Keratinocyte (primary cell): Measurements from ENCODE around the gene HERC3. TPM values are rescaled to one million over a fixed set of nuclear protein-coding genes. Genes with fewer than 3 reads are reported as not detected.

ENCODE experiments used
- DNase-seq: peaks from one replicate; pipeline ENCODE4 v3.0.0-alpha.2; 2011; ENCODE audit warnings: low read depth, missing footprints, low spot score
- FAIRE-seq: peaks from 2 replicates; lab custom pipeline; 2011; peaks lifted over from hg19 to GRCh38; lab: Jason Lieb, UNC
- H2AFZ ChIP-seq: 2 replicates; pipeline ENCODE4 v1.6.0; 2012; ENCODE audit warnings: low read length, control low read depth, inconsistent platforms; ENCODE audit not compliant: control insufficient read depth
- H3K27ac ChIP-seq: 2 replicates; pipeline ENCODE4 v1.5.1; 2011; ENCODE audit warnings: low read length; ENCODE audit not compliant: control insufficient read depth, insufficient read depth
- H3K27me3 ChIP-seq: 3 replicates; pipeline ENCODE4 v1.6.0; 2011; ENCODE audit warnings: low read length; ENCODE audit not compliant: control insufficient read depth, insufficient read depth; ENCODE audit errors: extremely low read depth
- H3K36me3 ChIP-seq, 2 experiments: 2 replicates in 1 of 2; 3 replicates in 1 of 2; pipeline ENCODE4 v1.5.1; 2011; ENCODE audit warnings: low read length in 2 of 2, mild to moderate bottlenecking in 1 of 2; ENCODE audit not compliant: control insufficient read depth in 2 of 2, insufficient read depth in 2 of 2; ENCODE audit errors: extremely low read depth in 1 of 2
- H3K4me1 ChIP-seq: 3 replicates; pipeline ENCODE4 v1.5.1; 2011; ENCODE audit warnings: low read length; ENCODE audit not compliant: control insufficient read depth, insufficient read depth; ENCODE audit errors: extremely low read depth
- H3K4me2 ChIP-seq: 3 replicates; pipeline ENCODE4 v1.6.0; 2011; ENCODE audit warnings: low read depth, low read length; ENCODE audit not compliant: control insufficient read depth, insufficient read depth; ENCODE audit errors: extremely low read depth
- H3K4me3 ChIP-seq, 3 experiments: fragments of 200-600 bp in 1 of 3; sonication (generic) in 1 of 3; 2 replicates in 2 of 3; 3 replicates in 1 of 3; pipeline ENCODE4 v1.5.1; 2011 to 2016; ENCODE audit warnings: low read length in 3 of 3, mild to moderate bottlenecking in 3 of 3, control low read depth in 2 of 3, inconsistent platforms in 1 of 3, low read depth in 1 of 3, mixed read lengths in 1 of 3, mixed run types in 1 of 3, moderate library complexity in 1 of 3; ENCODE audit not compliant: control insufficient read depth in 2 of 3, insufficient read depth in 2 of 3; ENCODE audit errors: extremely low read depth in 1 of 3
- H3K79me2 ChIP-seq: 2 replicates; pipeline ENCODE4 v1.6.0; 2012; ENCODE audit warnings: low read length; ENCODE audit not compliant: control insufficient read depth, insufficient read depth
- H3K9ac ChIP-seq: 3 replicates; pipeline ENCODE4 v1.6.0; 2011; ENCODE audit warnings: low read length; ENCODE audit not compliant: control insufficient read depth, insufficient read depth; ENCODE audit errors: extremely low read depth
- H3K9me1 ChIP-seq: 3 replicates; pipeline ENCODE4 v1.6.0; 2011; ENCODE audit warnings: low read length; ENCODE audit not compliant: control insufficient read depth, insufficient read depth; ENCODE audit errors: extremely low read depth
- H3K9me3 ChIP-seq: 2 replicates; pipeline ENCODE4 v1.5.1; 2012; ENCODE audit warnings: low read depth, low read length; ENCODE audit not compliant: control insufficient read depth
- H4K20me1 ChIP-seq: 3 replicates; pipeline ENCODE4 v1.6.0; 2011; ENCODE audit warnings: low read length; ENCODE audit not compliant: control insufficient read depth, insufficient read depth; ENCODE audit errors: extremely low read depth
- EZH2 ChIP-seq: IDR thresholded peaks from one replicate; pipeline ENCODE4 v1.6.1; 2012; ENCODE audit warnings: inconsistent platforms, mild to moderate bottlenecking, low read length, moderate library complexity
- dilution Hi-C: fragments of 300-500 bp; cut with MboI; formaldehyde crosslinking; loops from one replicate; pipeline ENCODE4 v1.7.0; 2020; ENCODE audit warnings: low sequenced_read_pairs; ENCODE audit not compliant: extremely low pct_ligation_motif_present
- polyA plus RNA-seq, 5 experiments: library from polyadenylated mRNA; depleted of rRNA in 3 of 5; stranded (reverse) in 3 of 5; stranded (forward) in 1 of 5; unstranded in 1 of 5; fragments of >200 nt; gene quantifications; 1 replicate in 1 of 5; 2 replicates in 3 of 5; 3 replicates in 1 of 5; pipeline versions ENCODE4 v1.2.1 to v1.2.3, GENCODE V29; 2011 to 2012; ENCODE audit warnings: missing spikeins in 2 of 5, low read depth in 1 of 5, low replicate concordance in 1 of 5
- TF ChIP-seq, protein P1 (sequence below), 3 experiments: IDR thresholded peaks in 1 of 3; conservative IDR thresholded peaks in 1 of 3; optimal IDR thresholded peaks in 1 of 3; 2 replicates in 2 of 3; 3 replicates in 1 of 3; pipeline versions ENCODE3 to v1.5.1; 2011; ENCODE audit warnings: low read length in 3 of 3, mild to moderate bottlenecking in 3 of 3, moderate library complexity in 2 of 3, control low read depth in 1 of 3, inconsistent platforms in 1 of 3; ENCODE audit not compliant: insufficient read depth in 2 of 3; ENCODE audit errors: extremely low read depth in 1 of 3

HERC3 gene
- polyA plus RNA-seq, 1 donor (not counting 4 experiments of a cell fraction or from before 2014, with no cell fraction given): 26.3 TPM

DNA sequence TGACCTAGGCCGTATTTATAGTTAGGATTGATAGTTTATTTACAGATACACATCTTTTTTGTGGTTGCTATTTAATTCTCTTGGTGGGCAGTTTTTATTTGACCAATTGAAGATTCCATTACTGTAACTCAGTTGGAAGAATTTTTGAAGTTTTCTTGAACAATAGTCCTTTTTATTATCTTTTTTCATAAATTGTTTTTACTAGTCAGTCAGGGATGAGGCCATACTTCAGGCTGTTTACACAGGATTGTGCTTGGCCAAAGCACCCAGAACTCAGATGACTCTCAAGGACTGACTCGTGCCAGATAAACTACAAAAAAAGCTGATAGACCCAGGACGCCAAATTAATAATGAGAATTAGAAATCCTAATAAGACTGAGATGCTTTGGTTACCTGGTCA, 7.0 kb downstream of the HERC3 start:
- peaks cover 55% of the 10 kb centered on the region for H3K4me1 ChIP-seq
- H4K20me1 ChIP-seq: no peaks in the 10 kb centered on the region
- no peak for FAIRE-seq
- peaks cover 6 to 11% of the 10 kb centered on the region in 2 experiments for H3K36me3 ChIP-seq
- no peak for TF ChIP-seq EZH2
- TF ChIP-seq, protein P1, sequence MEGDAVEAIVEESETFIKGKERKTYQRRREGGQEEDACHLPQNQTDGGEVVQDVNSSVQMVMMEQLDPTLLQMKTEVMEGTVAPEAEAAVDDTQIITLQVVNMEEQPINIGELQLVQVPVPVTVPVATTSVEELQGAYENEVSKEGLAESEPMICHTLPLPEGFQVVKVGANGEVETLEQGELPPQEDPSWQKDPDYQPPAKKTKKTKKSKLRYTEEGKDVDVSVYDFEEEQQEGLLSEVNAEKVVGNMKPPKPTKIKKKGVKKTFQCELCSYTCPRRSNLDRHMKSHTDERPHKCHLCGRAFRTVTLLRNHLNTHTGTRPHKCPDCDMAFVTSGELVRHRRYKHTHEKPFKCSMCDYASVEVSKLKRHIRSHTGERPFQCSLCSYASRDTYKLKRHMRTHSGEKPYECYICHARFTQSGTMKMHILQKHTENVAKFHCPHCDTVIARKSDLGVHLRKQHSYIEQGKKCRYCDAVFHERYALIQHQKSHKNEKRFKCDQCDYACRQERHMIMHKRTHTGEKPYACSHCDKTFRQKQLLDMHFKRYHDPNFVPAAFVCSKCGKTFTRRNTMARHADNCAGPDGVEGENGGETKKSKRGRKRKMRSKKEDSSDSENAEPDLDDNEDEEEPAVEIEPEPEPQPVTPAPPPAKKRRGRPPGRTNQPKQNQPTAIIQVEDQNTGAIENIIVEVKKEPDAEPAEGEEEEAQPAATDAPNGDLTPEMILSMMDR (optimal IDR thresholded peaks at IDR 0.05 in 1 of 3, IDR thresholded peaks at IDR 0.05 in 1 of 3, conservative IDR thresholded peaks at IDR 0.05 in 1 of 3; ENCODE audit: extremely low read depth in 1 of 3, insufficient read depth in 2 of 3, low read length in 3 of 3): no peak
- DNase-seq: no peak
- dilution Hi-C loops: no loop called here
- H3K79me2 ChIP-seq: peaks cover 43% of the 10 kb centered on the region
- H3K9me3 ChIP-seq: no peaks in the 10 kb centered on the region
- H3K27ac ChIP-seq: peak overlapping the region; percentile 93
- H3K9ac ChIP-seq: peak overlapping the region; percentile 72
- H3K4me3 ChIP-seq: peak overlapping the region in 2 of 3 experiments; percentile 31 to 32
- H3K27me3 ChIP-seq: no peaks in the 10 kb centered on the region
- H3K4me2 ChIP-seq: peak overlapping the region; percentile 83
- H3K9me1 ChIP-seq: no peaks in the 10 kb centered on the region
- H2AFZ ChIP-seq: no peak overlapping the region

DNA sequence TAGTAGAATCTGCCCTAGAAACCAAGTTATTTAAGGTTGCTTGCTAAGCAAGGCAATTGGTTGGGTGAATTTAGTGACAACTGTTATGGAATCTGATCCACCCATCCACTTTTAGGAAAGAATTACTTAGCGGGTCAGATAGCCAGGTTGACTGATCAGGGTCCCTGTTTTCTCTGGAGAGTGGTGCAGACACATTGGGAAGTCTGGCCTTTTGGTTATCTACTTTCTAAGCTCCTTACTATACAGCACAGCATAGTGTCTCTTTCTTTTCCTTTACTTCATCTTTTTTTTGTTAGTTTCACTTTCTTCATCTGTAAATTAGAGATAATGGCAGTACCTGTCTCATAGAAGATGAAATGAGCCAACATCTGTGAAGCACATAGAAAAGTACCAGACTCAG, 7.4 kb downstream of the HERC3 start:
- peak overlapping the region; percentile 93 for H3K27ac ChIP-seq
- H3K36me3 ChIP-seq: peaks cover 6 to 11% of the 10 kb centered on the region in 2 experiments
- no peaks in the 10 kb centered on the region for H3K9me3 ChIP-seq
- no peak overlapping the region for H2AFZ ChIP-seq
- H4K20me1 ChIP-seq: no peaks in the 10 kb centered on the region
- no peak for DNase-seq
- FAIRE-seq: no peak
- TF ChIP-seq, protein P1 (optimal IDR thresholded peaks at IDR 0.05 in 1 of 3, IDR thresholded peaks at IDR 0.05 in 1 of 3, conservative IDR thresholded peaks at IDR 0.05 in 1 of 3; ENCODE audit: extremely low read depth in 1 of 3, insufficient read depth in 2 of 3, low read length in 3 of 3): no peak
- no peak for TF ChIP-seq EZH2
- dilution Hi-C loops: no loop called here
- no peaks in the 10 kb centered on the region for H3K9me1 ChIP-seq
- H3K4me3 ChIP-seq: peak overlapping the region in 2 of 3 experiments; percentile 31 to 32
- peaks cover 43% of the 10 kb centered on the region for H3K79me2 ChIP-seq
- peak overlapping the region; percentile 72 for H3K9ac ChIP-seq
- H3K4me1 ChIP-seq: peaks cover 51% of the 10 kb centered on the region
- H3K4me2 ChIP-seq: peak overlapping the region; percentile 83
- H3K27me3 ChIP-seq: no peaks in the 10 kb centered on the region
